SK-N-MC (cell line): ENCODE results near the gene VPS13A.
"Not testable (repeated sequence)": the region's sequence is repeated elsewhere in the genome, so short reads cannot be mapped to it uniquely, and the experiment has no call there.

Experiments used
- EZH2 ChIP-seq: fragments of 200-600 bp; sonication (generic); IDR thresholded peaks from one replicate; pipeline ENCODE4 v1.6.1; 2017; ENCODE audit warnings: antibody characterized with exemption
- POLR2AphosphoS5 ChIP-seq: IDR thresholded peaks from 2 replicates; pipeline ENCODE4 v1.6.1; 2012; ENCODE audit warnings: mild to moderate bottlenecking, low read depth, low read length, borderline replicate concordance

GRCh38 chr9:77441124-77441523 is 263.8 kb downstream of the VPS13A start:
- not testable (repeated sequence) for TF ChIP-seq POLR2AphosphoS5, EZH2
